T follicular helper cell (primary cell): Measurements from ENCODE around the gene PATL1.
A peak's percentile ranks its signal among the peaks of the same experiment; 100 is the strongest.
"Not testable (repeated sequence)": the region's sequence is repeated elsewhere in the genome, so short reads cannot be mapped to it uniquely, and the experiment has no call there.

ENCODE experiments used
- DNase-seq: peaks from one replicate; pipeline ENCODE4 v3.0.0-alpha.2; 2020; ENCODE audit warnings: low read depth

Gene PATL1

GRCh38 chr11:59676205-59676604 is 7.4 kb upstream of the PATL1 start:
- no peak for DNase-seq

- DNase-seq: no peak
Observed at GRCh38 chr11:59674291-59674690, 5.5 kb upstream of the PATL1 start.

GRCh38 chr11:59673291-59673690 is 4.5 kb upstream of the PATL1 start:
- DNase-seq: no peak

- DNase-seq: no peak
Observed at GRCh38 chr11:59671471-59671870, 2.6 kb upstream of the PATL1 start.

- no peak for DNase-seq
Observed at GRCh38 chr11:59669611-59670009, 773 bp upstream of the PATL1 start.

GRCh38 chr11:59668188-59668949 is 468 bp downstream of the PATL1 start:
- DNase-seq: peak; percentile 47

- no peak for DNase-seq
Observed at GRCh38 chr11:59667812-59668187, 1.0 kb downstream of the PATL1 start.

GRCh38 chr11:59666969-59667368 is 1.9 kb downstream of the PATL1 start:
- DNase-seq: no peak

- DNase-seq: no peak
Observed at GRCh38 chr11:59660621-59661020, 8.2 kb downstream of the PATL1 start.

GRCh38 chr11:59659981-59660380 is 8.9 kb downstream of the PATL1 start:
- no peak for DNase-seq

GRCh38 chr11:59658036-59658435 is 10.8 kb downstream of the PATL1 start:
- DNase-seq: no peak

GRCh38 chr11:59654893-59655292 is 13.9 kb downstream of the PATL1 start:
- DNase-seq: no peak

- DNase-seq: no peak
Observed at GRCh38 chr11:59647245-59647980, 21.4 kb downstream of the PATL1 start.

GRCh38 chr11:59644528-59644927 is 24.3 kb downstream of the PATL1 start:
- DNase-seq: no peak

- no peak for DNase-seq
Observed at GRCh38 chr11:59643390-59643789, 25.4 kb downstream of the PATL1 start.

- no peak for DNase-seq
Observed at GRCh38 chr11:59641156-59641555, 27.7 kb downstream of the PATL1 start.

GRCh38 chr11:59630493-59630892 is 38.3 kb downstream of the PATL1 start:
- DNase-seq: no peak

GRCh38 chr11:59629996-59630395 is 38.8 kb downstream of the PATL1 start:
- DNase-seq: no peak

GRCh38 chr11:59626969-59627368 is 41.9 kb downstream of the PATL1 start:
- not testable (repeated sequence) for DNase-seq

GRCh38 chr11:59625703-59626102 is 43.1 kb downstream of the PATL1 start:
- DNase-seq: no peak

GRCh38 chr11:59617876-59618275 is 51.0 kb downstream of the PATL1 start:
- no peak for DNase-seq

GRCh38 chr11:59616396-59616982 is 52.3 kb downstream of the PATL1 start:
- DNase-seq: no peak
